HepG2 (cell line): ENCODE measurements around the gene SEC31A. TPM values are rescaled to one million over a fixed set of nuclear protein-coding genes. Genes with fewer than 3 reads are reported as not detected.

Experiments
- EP300 ChIP-seq, 3 experiments: sonication (generic) in 1 of 3; formaldehyde crosslinking in 1 of 3; IDR thresholded peaks; 2 replicates each; pipeline versions ENCODE4 v1.5.1 to v1.6.1; 2011 to 2020; ENCODE audit warnings: low read depth in 2 of 3, low read length in 2 of 3, borderline replicate concordance in 1 of 3, improper control_type of control experiment in 1 of 3, mild to moderate bottlenecking in 1 of 3, missing genetic modification reagents in 1 of 3, moderate library complexity in 1 of 3
- FOXA1 ChIP-seq, 2 experiments: fragments of 450-650 bp in 1 of 2; sonication (generic) in 1 of 2; formaldehyde crosslinking in 1 of 2; IDR thresholded peaks; 2 replicates each; pipeline versions ENCODE4 v1.4.0 to v1.6.1; 2016 to 2020; ENCODE audit warnings: missing genetic modification reagents in 1 of 2
- MTA3 ChIP-seq: sonication (generic); formaldehyde crosslinking; IDR thresholded peaks from 2 replicates; pipeline ENCODE4 v1.4.0; 2020; ENCODE audit warnings: missing genetic modification reagents
- NAIF1 ChIP-seq: sonication (generic); formaldehyde crosslinking; IDR thresholded peaks from 2 replicates; pipeline ENCODE4 v1.5.0; 2020; ENCODE audit warnings: mild to moderate bottlenecking, missing genetic modification reagents, borderline replicate concordance
- NFYB ChIP-seq: sonication (generic); formaldehyde crosslinking; IDR thresholded peaks from 2 replicates; pipeline ENCODE4 v1.4.0; 2020; ENCODE audit warnings: missing genetic modification reagents
- NPAS2 ChIP-seq: sonication (generic); formaldehyde crosslinking; IDR thresholded peaks from 2 replicates; pipeline ENCODE4 v1.8.0; 2022; ENCODE audit warnings: mild to moderate bottlenecking, missing genetic modification reagents, borderline replicate concordance
- RELA ChIP-seq: sonication (generic); formaldehyde crosslinking; IDR thresholded peaks from 2 replicates; pipeline ENCODE4 v1.4.0; 2020; ENCODE audit warnings: missing genetic modification reagents
- TAF15 ChIP-seq: fragments of 200-400 bp; formaldehyde crosslinking; IDR thresholded peaks from one replicate; pipeline ENCODE4 v1.6.1; 2018; ENCODE audit warnings: mild to moderate bottlenecking, low read depth, low read length; ENCODE audit not compliant: poor library complexity, severe bottlenecking
- YEATS4 ChIP-seq: sonication (generic); formaldehyde crosslinking; IDR thresholded peaks from 2 replicates; pipeline ENCODE4 v1.4.0; 2020; ENCODE audit warnings: missing genetic modification reagents, borderline replicate concordance
- ZNF333 ChIP-seq: sonication (generic); formaldehyde crosslinking; IDR thresholded peaks from 2 replicates; pipeline ENCODE4 v1.4.0; 2020; ENCODE audit warnings: mild to moderate bottlenecking, missing genetic modification reagents, borderline replicate concordance
- ZNF354B ChIP-seq: sonication (generic); formaldehyde crosslinking; IDR thresholded peaks from 2 replicates; pipeline ENCODE4 v1.8.0; 2022; ENCODE audit warnings: mild to moderate bottlenecking, missing genetic modification reagents
- ZNF496 ChIP-seq: sonication (generic); formaldehyde crosslinking; IDR thresholded peaks from 2 replicates; pipeline ENCODE4 v1.8.1; 2023; ENCODE audit warnings: mild to moderate bottlenecking, moderate library complexity, missing genetic modification reagents; ENCODE audit not compliant: insufficient replicate concordance
- polyA plus RNA-seq, 8 experiments: library from polyadenylated mRNA; depleted of rRNA in 3 of 8; stranded (reverse) in 7 of 8; unstranded in 1 of 8; fragments of >200 nt; fragmentation: Illumina TruSeq in 4 of 8; extraction: Trizol in 4 of 8; gene quantifications; 2 replicates each; pipeline versions ENCODE4 v1.2.1 to v1.2.3, GENCODE V29; 2011 to 2016; ENCODE audit warnings: low read depth in 4 of 8, missing spikeins in 1 of 8, mixed read lengths in 1 of 8; ENCODE audit not compliant: insufficient read depth in 1 of 8
- total RNA-seq, 5 experiments: library from RNA; depleted of rRNA; stranded (reverse); fragments of >200 nt; fragmentation: Illumina TruSeq; extraction: Trizol; gene quantifications; 2 replicates each; pipeline ENCODE4 v1.2.3, GENCODE V29; 2016; ENCODE audit warnings: low read depth in 1 of 5
- TF ChIP-seq, protein P1 (sequence below): sonication (generic); formaldehyde crosslinking; IDR thresholded peaks from 2 replicates; pipeline ENCODE4 v1.4.0; 2020; ENCODE audit warnings: missing genetic modification reagents
- TF ChIP-seq, protein P2 (sequence below): sonication (generic); formaldehyde crosslinking; IDR thresholded peaks from 2 replicates; pipeline ENCODE4 v1.4.0; 2020; ENCODE audit warnings: missing genetic modification reagents, borderline replicate concordance
- TF ChIP-seq, protein P3 (sequence below): sonication (generic); formaldehyde crosslinking; IDR thresholded peaks from 2 replicates; pipeline ENCODE4 v1.8.1; 2023; ENCODE audit warnings: mild to moderate bottlenecking, missing genetic modification reagents
- TF ChIP-seq, protein P4 (sequence below): sonication (generic); formaldehyde crosslinking; IDR thresholded peaks from 2 replicates; pipeline ENCODE4; 2020; ENCODE audit warnings: missing genetic modification reagents, mild to moderate bottlenecking, borderline replicate concordance

SEC31A gene
- total and polyA plus RNA-seq, 2 of the 13 experiments (the other 11 are each of a cell fraction or from before 2014, with no cell fraction given) = 231 to 435 TPM

DNA sequence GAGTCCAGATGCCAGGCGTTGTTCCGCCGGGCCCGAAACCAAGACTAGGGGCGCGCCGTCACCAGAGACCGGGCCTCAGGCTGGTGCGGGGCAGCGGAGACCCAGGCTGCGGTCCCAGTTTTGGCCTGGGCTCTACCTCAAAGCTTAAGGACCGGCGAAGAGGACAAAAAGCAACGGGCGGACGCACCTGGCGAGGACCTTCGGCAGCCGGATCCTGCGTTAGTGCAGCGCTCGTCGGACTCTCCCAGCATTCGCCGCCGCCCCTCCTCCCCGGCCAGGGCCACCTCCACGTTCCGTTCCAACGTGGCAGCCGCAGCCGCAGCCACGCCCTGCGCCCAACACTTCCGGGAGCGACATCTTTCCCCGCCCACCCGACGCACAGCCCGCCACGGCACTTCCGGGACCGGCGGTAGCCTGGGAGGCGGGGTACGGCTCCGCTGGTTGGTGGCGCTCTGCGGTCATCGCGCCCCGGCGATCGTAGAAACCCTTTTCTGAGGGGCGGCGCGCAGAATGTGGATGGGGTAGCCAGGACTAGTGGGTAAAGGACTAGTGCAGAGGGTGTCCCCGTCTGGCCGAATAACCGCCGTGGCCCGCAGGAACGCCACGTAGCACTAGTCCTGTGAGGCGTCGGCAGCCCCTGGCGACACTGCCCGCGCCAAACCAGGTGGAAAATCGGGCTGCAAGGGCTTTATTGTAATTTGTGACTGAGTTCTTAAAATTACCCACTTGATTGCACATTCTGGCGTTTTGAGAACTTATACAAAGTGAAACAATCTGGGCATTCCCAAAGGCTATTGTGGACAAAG, at the start of gene SEC31A (continued):
- TF ChIP-seq EP300 (IDR thresholded peaks at IDR 0.05; ENCODE audit: low read depth in 2 of 2, low read length in 2 of 2) (peak in 1 of 2 experiments; percentile 59; a peak in 3 of 4 replicates), EP300 (CRISPR knock-in tag; IDR thresholded peaks at IDR 0.05; ENCODE audit: borderline replicate concordance) (peak; percentile 45; the same call in 1 of the 2 replicates), ZNF333 (CRISPR knock-in tag) (peak; percentile 73; the same call in 1 of the 2 replicates), NAIF1 (peak; percentile 96), NPAS2 (CRISPR knock-in tag) (no peak), TAF15 (no peak), FOXA1 (IDR thresholded peaks at IDR 0.05) (no peak), FOXA1 (CRISPR knock-in tag; IDR thresholded peaks at IDR 0.05) (no peak), YEATS4 (CRISPR knock-in tag) (peak; percentile 100), ZNF496 (CRISPR knock-in tag) (no peak), NFYB (CRISPR knock-in tag) (peak; percentile 74; the same call in 1 of the 2 replicates), RELA (CRISPR knock-in tag) (0 out of 2 replicates have a peak, but pooled peaks have one; percentile 37), ZNF354B (CRISPR knock-in tag) (peak; percentile 93), MTA3 (CRISPR knock-in tag) (no peak)
- TF ChIP-seq, protein P1, sequence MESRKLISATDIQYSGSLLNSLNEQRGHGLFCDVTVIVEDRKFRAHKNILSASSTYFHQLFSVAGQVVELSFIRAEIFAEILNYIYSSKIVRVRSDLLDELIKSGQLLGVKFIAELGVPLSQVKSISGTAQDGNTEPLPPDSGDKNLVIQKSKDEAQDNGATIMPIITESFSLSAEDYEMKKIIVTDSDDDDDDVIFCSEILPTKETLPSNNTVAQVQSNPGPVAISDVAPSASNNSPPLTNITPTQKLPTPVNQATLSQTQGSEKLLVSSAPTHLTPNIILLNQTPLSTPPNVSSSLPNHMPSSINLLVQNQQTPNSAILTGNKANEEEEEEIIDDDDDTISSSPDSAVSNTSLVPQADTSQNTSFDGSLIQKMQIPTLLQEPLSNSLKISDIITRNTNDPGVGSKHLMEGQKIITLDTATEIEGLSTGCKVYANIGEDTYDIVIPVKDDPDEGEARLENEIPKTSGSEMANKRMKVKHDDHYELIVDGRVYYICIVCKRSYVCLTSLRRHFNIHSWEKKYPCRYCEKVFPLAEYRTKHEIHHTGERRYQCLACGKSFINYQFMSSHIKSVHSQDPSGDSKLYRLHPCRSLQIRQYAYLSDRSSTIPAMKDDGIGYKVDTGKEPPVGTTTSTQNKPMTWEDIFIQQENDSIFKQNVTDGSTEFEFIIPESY (CRISPR knock-in tag) = no peak
- TF ChIP-seq, protein P2, sequence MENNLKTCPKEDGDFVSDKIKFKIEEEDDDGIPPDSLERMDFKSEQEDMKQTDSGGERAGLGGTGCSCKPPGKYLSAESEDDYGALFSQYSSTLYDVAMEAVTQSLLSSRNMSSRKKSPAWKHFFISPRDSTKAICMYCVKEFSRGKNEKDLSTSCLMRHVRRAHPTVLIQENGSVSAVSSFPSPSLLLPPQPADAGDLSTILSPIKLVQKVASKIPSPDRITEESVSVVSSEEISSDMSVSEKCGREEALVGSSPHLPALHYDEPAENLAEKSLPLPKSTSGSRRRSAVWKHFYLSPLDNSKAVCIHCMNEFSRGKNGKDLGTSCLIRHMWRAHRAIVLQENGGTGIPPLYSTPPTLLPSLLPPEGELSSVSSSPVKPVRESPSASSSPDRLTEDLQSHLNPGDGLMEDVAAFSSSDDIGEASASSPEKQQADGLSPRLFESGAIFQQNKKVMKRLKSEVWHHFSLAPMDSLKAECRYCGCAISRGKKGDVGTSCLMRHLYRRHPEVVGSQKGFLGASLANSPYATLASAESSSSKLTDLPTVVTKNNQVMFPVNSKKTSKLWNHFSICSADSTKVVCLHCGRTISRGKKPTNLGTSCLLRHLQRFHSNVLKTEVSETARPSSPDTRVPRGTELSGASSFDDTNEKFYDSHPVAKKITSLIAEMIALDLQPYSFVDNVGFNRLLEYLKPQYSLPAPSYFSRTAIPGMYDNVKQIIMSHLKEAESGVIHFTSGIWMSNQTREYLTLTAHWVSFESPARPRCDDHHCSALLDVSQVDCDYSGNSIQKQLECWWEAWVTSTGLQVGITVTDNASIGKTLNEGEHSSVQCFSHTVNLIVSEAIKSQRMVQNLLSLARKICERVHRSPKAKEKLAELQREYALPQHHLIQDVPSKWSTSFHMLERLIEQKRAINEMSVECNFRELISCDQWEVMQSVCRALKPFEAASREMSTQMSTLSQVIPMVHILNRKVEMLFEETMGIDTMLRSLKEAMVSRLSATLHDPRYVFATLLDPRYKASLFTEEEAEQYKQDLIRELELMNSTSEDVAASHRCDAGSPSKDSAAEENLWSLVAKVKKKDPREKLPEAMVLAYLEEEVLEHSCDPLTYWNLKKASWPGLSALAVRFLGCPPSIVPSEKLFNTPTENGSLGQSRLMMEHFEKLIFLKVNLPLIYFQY (CRISPR knock-in tag) = 0 out of 2 replicates have a peak, but pooled peaks have one; percentile 20
- TF ChIP-seq, protein P3, sequence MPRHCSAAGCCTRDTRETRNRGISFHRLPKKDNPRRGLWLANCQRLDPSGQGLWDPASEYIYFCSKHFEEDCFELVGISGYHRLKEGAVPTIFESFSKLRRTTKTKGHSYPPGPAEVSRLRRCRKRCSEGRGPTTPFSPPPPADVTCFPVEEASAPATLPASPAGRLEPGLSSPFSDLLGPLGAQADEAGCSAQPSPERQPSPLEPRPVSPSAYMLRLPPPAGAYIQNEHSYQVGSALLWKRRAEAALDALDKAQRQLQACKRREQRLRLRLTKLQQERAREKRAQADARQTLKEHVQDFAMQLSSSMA (CRISPR knock-in tag) = peak; percentile 83
- TF ChIP-seq, protein P4, sequence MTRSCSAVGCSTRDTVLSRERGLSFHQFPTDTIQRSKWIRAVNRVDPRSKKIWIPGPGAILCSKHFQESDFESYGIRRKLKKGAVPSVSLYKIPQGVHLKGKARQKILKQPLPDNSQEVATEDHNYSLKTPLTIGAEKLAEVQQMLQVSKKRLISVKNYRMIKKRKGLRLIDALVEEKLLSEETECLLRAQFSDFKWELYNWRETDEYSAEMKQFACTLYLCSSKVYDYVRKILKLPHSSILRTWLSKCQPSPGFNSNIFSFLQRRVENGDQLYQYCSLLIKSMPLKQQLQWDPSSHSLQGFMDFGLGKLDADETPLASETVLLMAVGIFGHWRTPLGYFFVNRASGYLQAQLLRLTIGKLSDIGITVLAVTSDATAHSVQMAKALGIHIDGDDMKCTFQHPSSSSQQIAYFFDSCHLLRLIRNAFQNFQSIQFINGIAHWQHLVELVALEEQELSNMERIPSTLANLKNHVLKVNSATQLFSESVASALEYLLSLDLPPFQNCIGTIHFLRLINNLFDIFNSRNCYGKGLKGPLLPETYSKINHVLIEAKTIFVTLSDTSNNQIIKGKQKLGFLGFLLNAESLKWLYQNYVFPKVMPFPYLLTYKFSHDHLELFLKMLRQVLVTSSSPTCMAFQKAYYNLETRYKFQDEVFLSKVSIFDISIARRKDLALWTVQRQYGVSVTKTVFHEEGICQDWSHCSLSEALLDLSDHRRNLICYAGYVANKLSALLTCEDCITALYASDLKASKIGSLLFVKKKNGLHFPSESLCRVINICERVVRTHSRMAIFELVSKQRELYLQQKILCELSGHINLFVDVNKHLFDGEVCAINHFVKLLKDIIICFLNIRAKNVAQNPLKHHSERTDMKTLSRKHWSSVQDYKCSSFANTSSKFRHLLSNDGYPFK (CRISPR knock-in tag) = peak; percentile 95
